CD14-positive monocyte (primary cell): ENCODE data around the gene UNKL. TPM values are rescaled to one million over a fixed set of nuclear protein-coding genes. Genes with fewer than 3 reads are reported as not detected.

Experiments
- DNase-seq, 3 donors: peaks; one replicate each; pipeline ENCODE4 v3.0.0-alpha.2; 2011 to 2022
- H2AFZ ChIP-seq: 2 replicates; pipeline ENCODE4 v1.6.0; 2012; ENCODE audit warnings: mild to moderate bottlenecking, low read depth, low read length, inconsistent platforms; ENCODE audit not compliant: insufficient read depth, poor library complexity, severe bottlenecking
- H3K27ac ChIP-seq, 2 donors: 1 replicate in 1 of 2; 2 replicates in 1 of 2; pipeline ENCODE4 v1.5.1; 2012 to 2013; ENCODE audit warnings: low read length in 2 of 2, control low read depth in 1 of 2, inconsistent platforms in 1 of 2, low read depth in 1 of 2, mild to moderate bottlenecking in 1 of 2
- H3K27me3 ChIP-seq, 2 donors: one replicate each; pipeline versions ENCODE4 v1.6.0 to v1.6.1; 2011 to 2013; ENCODE audit warnings: low read length in 2 of 2; ENCODE audit not compliant: control insufficient read depth in 2 of 2, insufficient read depth in 2 of 2
- H3K36me3 ChIP-seq, 2 donors: replicated peaks in 1 of 2; 1 replicate in 1 of 2; 2 replicates in 1 of 2; pipeline versions ENCODE4 v1.5.1 to v1.6.1; 2012 to 2013; ENCODE audit warnings: low read length in 2 of 2, control low read depth in 1 of 2, inconsistent platforms in 1 of 2, mild to moderate bottlenecking in 1 of 2; ENCODE audit not compliant: insufficient read depth in 2 of 2, control insufficient read depth in 1 of 2
- H3K4me1 ChIP-seq, 2 donors: 1 replicate in 1 of 2; 2 replicates in 1 of 2; pipeline versions ENCODE4 v1.5.1 to v1.6.1; 2012 to 2013; ENCODE audit warnings: low read length in 2 of 2, control low read depth in 1 of 2, inconsistent platforms in 1 of 2, mild to moderate bottlenecking in 1 of 2, moderate library complexity in 1 of 2; ENCODE audit not compliant: insufficient read depth in 2 of 2, control insufficient read depth in 1 of 2
- H3K4me2 ChIP-seq: replicated peaks from 2 replicates; pipeline ENCODE3; 2012; ENCODE audit warnings: low read length, moderate library complexity, mild to moderate bottlenecking; ENCODE audit not compliant: poor library complexity, severe bottlenecking; ENCODE audit errors: extremely low read depth
- H3K4me3 ChIP-seq, 3 experiments: fragments of 200-600 bp in 1 of 3; sonication (generic) in 1 of 3; replicated peaks in 1 of 3; 1 replicate in 2 of 3; 2 replicates in 1 of 3; pipeline ENCODE4 v1.5.1; 2011 to 2013; ENCODE audit warnings: low read length in 3 of 3, mild to moderate bottlenecking in 3 of 3, control low read depth in 2 of 3, low read depth in 2 of 3, inconsistent platforms in 1 of 3, moderate library complexity in 1 of 3
- H3K79me2 ChIP-seq: 2 replicates; pipeline ENCODE4 v1.6.0; 2012; ENCODE audit warnings: mild to moderate bottlenecking, control low read depth, inconsistent platforms, low read length, moderate library complexity; ENCODE audit not compliant: insufficient read depth
- H3K9ac ChIP-seq: 2 replicates; pipeline ENCODE4 v1.6.0; 2017; ENCODE audit warnings: low read length, mild to moderate bottlenecking; ENCODE audit not compliant: insufficient read depth, poor library complexity, severe bottlenecking
- H3K9me3 ChIP-seq, 2 donors: replicated peaks in 1 of 2; 1 replicate in 1 of 2; 2 replicates in 1 of 2; pipeline versions ENCODE4 v1.5.1 to v1.6.1; 2012 to 2013; ENCODE audit warnings: low read length in 2 of 2, control low read depth in 1 of 2; ENCODE audit not compliant: control insufficient read depth in 1 of 2, insufficient read depth in 1 of 2
- H4K20me1 ChIP-seq: 2 replicates; pipeline ENCODE4 v1.6.0; 2012; ENCODE audit warnings: mild to moderate bottlenecking, low read length, control low read depth, moderate library complexity; ENCODE audit not compliant: insufficient read depth
- H3K27ac Mint-ChIP-seq, 7 donors: one replicate each; pipeline ENCODE4 v1.8.0; 2020; ENCODE audit warnings: mild to moderate bottlenecking in 7 of 7, mixed read lengths in 7 of 7, moderate library complexity in 6 of 7, inconsistent platforms in 2 of 7
- H3K27me3 Mint-ChIP-seq, 3 donors: one replicate each; pipeline ENCODE4 v1.8.0; 2021 to 2022; ENCODE audit warnings: low read depth in 3 of 3, mild to moderate bottlenecking in 3 of 3, mixed read lengths in 3 of 3, moderate library complexity in 3 of 3, inconsistent platforms in 1 of 3
- H3K36me3 Mint-ChIP-seq, 2 donors: one replicate each; pipeline ENCODE4 v1.8.0; 2020; ENCODE audit warnings: mixed read lengths in 2 of 2, inconsistent platforms in 1 of 2, mild to moderate bottlenecking in 1 of 2
- H3K4me1 Mint-ChIP-seq: one replicate; pipeline ENCODE4 v1.8.0; 2020; ENCODE audit warnings: mild to moderate bottlenecking, mixed read lengths
- H3K4me3 Mint-ChIP-seq, 2 donors: one replicate each; pipeline ENCODE4 v1.8.0; 2020; ENCODE audit warnings: mild to moderate bottlenecking in 2 of 2, mixed read lengths in 2 of 2, moderate library complexity in 1 of 2
- H3K9me3 Mint-ChIP-seq, 7 donors: one replicate each; pipeline ENCODE4 v1.8.0; 2020 to 2022; ENCODE audit warnings: mixed read lengths in 7 of 7, mild to moderate bottlenecking in 6 of 7, moderate library complexity in 6 of 7, inconsistent platforms in 2 of 7
- CTCF ChIP-seq: fragments of 200-600 bp; IDR thresholded peaks from one replicate; pipeline ENCODE4 v1.8.0; 2022; ENCODE audit warnings: antibody characterized with exemption, mild to moderate bottlenecking
- WGBS: methylation state at CpG from one replicate; pipeline ENCODE4 v1.1.5; 2013; ENCODE audit warnings: missing lambda C conversion rate; ENCODE audit not compliant: insufficient coverage; 5-methylcytosine and 5-hydroxymethylcytosine counted together
- intact Hi-C, 2 donors: fragments of 100-400 bp; cut with micrococcal nuclease; formaldehyde crosslinking; loops; one replicate each; pipeline versions ENCODE4 v1.15.0 to v1.15.1; 2023
- polyA plus RNA-seq, 3 donors: library from polyadenylated mRNA; depleted of rRNA in 1 of 3; unstranded in 2 of 3; stranded (reverse) in 1 of 3; fragments of 300-500 nt in 2 of 3; fragments of >200 nt in 1 of 3; fragmentation: Illumina TruSeq in 2 of 3; gene quantifications; 1 replicate in 2 of 3; 2 replicates in 1 of 3; pipeline ENCODE4 v1.2.3, GENCODE V29; 2012 to 2021

UNKL gene
- polyA plus RNA-seq, 3 donors = 1.2 to 19.9 (median 2.2) TPM

DNA sequence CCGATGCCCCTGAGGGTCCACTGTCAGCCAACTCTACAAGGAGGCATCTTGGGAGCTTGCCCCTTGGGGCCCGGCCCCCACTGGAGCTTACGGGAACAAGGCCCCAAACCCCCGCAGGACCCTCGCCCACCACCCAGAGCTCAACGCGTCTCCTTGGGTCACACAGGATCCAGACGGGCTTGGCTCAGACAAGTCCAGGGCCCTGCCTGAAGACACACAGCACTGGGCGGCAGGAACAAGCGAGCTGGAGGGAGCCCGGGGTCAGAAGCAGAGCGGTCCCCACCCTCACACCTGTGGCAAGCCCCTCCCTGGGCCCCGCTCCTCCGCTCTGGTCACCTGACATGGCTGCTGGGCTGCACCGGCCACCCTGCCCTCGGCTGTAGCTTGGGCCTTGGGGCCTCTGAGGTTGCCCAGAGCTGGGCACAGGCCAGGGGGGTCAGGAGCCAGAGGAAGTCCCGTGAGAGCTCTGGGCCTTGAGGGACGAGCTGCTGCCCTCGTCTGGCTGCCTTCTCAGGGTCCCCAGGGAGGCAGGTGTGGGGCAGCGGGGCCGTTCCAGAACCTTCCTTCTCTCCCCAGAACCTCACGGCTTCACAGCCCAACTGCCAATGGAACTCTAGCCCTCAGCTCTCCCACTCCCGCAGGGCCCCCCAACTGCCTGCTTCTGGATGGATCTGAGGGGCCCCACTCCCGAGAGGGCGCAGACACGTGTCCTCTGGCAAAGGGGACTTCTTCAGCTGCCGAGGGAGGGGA is 29.7 kb upstream of the UNKL start, which contains the start of gene CCDC154:
CCDC154 (minus strand) TSS at position 577 of the 750 bp plus-strand sequence; CDS start at position 343, 234 bp downstream.
- Histone ChIP-seq H2AFZ (no peak within 1 kb of the TSS), H3K9me3 (no peaks in the 10 kb centered on the region), H3K4me1 (no peaks in the 10 kb centered on the region), H3K79me2 (no peaks in the 10 kb centered on the region), H3K4me2 (no peak within 1 kb of the TSS), H3K27ac (no peak within 1 kb of the TSS), H3K36me3 (peaks cover 36 to 38% of the 10 kb centered on the region in 2 donors), H4K20me1 (peaks cover 21% of the 10 kb centered on the region), H3K9ac (no peak within 1 kb of the TSS), H3K27me3 (no peaks in the 10 kb centered on the region), H3K4me3 (no peak within 1 kb of the TSS)
- Mint-ChIP-seq H3K4me3 (no peak within 1 kb of the TSS), H3K4me1 (no peaks in the 10 kb centered on the region), H3K27me3 (peaks cover 0 to 3% (median 0%) of the 10 kb centered on the region in 3 donors), H3K27ac (no peak within 1 kb of the TSS), H3K36me3 (peaks cover 18 to 24% of the 10 kb centered on the region in 2 donors), H3K9me3 (no peaks in the 10 kb centered on the region)
- DNase-seq = no peak
- intact Hi-C loops = no loop called here
- TF ChIP-seq CTCF = no peak
- 91% methylated on average over 25 of the region's 27 CpGs for WGBS

DNA sequence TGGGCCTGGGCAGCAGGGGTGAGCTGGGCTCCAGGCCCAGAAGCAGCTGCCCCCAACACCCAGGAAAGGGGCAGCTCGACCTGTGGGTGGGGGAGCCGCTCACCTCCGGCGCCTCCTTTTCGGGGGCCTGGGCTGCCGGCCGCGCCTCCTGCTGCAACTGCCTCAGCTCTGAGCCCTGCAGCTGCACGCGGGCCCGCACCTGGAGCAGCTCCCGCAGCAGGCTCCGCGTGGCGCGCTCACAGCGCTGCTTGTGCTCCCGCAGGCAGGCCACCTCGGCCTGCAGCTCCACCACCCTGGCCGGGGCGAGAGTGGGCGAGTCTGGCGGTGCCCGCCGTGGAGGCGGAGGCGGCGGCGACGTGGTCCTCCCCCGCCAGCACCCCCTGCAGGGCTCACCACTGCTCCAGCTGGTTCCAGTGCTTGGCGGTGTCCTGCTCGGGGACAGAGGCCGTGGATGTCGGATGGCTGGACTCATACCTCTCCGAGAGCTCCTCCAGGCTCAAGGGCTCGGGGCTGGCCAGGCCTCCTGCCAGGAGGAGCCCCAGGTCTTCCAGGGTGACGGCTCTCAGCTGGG is 29.0 kb upstream of the UNKL start:
- H3K4me3 ChIP-seq = no peak overlapping the region

More for the DNA sequence above, 29.0 kb upstream of the UNKL start:
- Mint-ChIP-seq H3K36me3 (peaks cover 13 to 22% of the 10 kb centered on the region in 2 donors), H3K27me3 (peaks cover 0 to 3% (median 0%) of the 10 kb centered on the region in 3 donors), H3K4me1 (no peaks in the 10 kb centered on the region), H3K4me3 (no peak overlapping the region), H3K27ac (no peak overlapping the region), H3K9me3 (no peaks in the 10 kb centered on the region)
- Histone ChIP-seq H4K20me1 (peaks cover 15% of the 10 kb centered on the region), H3K9ac (no peak overlapping the region), H3K36me3 (peaks cover 29 to 31% of the 10 kb centered on the region in 2 donors), H3K4me2 (no peak overlapping the region), H3K4me1 (no peaks in the 10 kb centered on the region), H3K79me2 (no peaks in the 10 kb centered on the region), H3K9me3 (no peaks in the 10 kb centered on the region), H3K27ac (no peak overlapping the region), H3K27me3 (no peaks in the 10 kb centered on the region), H2AFZ (no peak overlapping the region)
- no peak for DNase-seq
- intact Hi-C loops = no loop called here
- WGBS = 92% methylated on average over 38 of the region's 38 CpGs
- no peak for TF ChIP-seq CTCF
